ENCODE measurements around the gene TLE6.

- TF ChIP-seq CTCF (IDR thresholded peaks at IDR 0.05) = no peak
- no peak for TF ChIP-seq POLR2A (IDR thresholded peaks at IDR 0.05)
Measured at GRCh38 chr19:3007975-3008374, 30.6 kb downstream of the TLE6 start.

Data from lower leg skin (tissue), 3 donors.